ENCODE data around the gene SHPK. TPM values are rescaled to one million over a fixed set of nuclear protein-coding genes. Genes with fewer than 3 reads are reported as not detected.

Gene SHPK
- 10 to 100 TPM in 3 of 4 donors, 1 to 10 TPM in 1; 9.6 to 17.3 (median 14.7) TPM for polyA plus RNA-seq (ENCODE audit: insufficient read length in 4 of 4)

- DNase-seq (ENCODE audit: low read depth in 4 of 4, low spot score in 3 of 4) = peak; percentile 88 to 92 (median 90)
Observed at GRCh38 chr17:3636154-3636907, at the start of gene SHPK, which contains the start of gene CTNS. Gene SHPK (minus strand): TSS chr17:3636250. CDS start chr17:3636219, 31 bp downstream. Gene CTNS (plus strand): TSS chr17:3636760. CDS start chr17:3640207, 3,447 bp downstream.

DNA sequence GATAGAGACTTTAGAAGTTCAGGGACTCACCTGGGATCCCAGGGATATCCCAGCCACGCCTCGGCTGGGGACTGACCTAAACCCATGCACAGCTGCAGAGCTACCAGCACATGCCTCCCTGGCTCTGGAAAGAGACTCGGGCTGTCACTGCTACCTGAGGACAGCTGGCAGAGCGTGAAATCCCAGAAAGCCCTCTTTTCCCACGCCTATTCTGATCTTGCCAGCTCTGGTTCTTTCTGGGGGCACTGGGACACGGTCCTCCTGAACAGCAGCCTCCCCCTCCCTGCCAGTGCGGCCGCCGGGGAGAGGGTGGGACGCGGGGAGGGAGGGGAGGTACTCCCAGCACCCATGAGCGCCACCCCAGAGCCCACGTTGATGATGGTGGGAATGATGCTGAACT is 49.1 kb upstream of the SHPK start:
- DNase-seq (ENCODE audit: low read depth in 4 of 4, low spot score in 3 of 4) = no peak

- no peak for DNase-seq (ENCODE audit: low read depth in 4 of 4, low spot score in 3 of 4)
Observed at GRCh38 chr17:3683054-3683511, 47.0 kb upstream of the SHPK start.

DNA sequence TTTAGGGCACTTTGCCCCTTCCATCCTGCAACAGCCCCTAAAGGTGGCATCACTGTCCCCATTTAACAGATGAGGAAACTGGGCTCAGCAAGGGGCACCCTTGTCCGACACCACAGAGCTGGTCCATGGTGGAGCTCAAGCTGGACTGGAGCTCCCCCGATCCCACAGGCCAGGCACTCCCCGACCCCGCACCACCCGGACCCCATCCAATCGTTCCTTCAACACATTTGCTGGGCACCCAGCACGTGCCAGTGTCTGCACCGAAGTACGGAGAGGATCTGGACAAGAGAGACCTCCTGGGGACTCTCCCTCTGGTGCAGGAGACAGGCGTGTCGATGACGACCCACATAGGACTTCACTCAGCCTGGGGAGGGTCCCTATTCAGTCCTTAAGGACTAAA is 46.0 kb upstream of the SHPK start:
- no peak for DNase-seq (ENCODE audit: low read depth in 4 of 4, low spot score in 3 of 4)

DNA sequence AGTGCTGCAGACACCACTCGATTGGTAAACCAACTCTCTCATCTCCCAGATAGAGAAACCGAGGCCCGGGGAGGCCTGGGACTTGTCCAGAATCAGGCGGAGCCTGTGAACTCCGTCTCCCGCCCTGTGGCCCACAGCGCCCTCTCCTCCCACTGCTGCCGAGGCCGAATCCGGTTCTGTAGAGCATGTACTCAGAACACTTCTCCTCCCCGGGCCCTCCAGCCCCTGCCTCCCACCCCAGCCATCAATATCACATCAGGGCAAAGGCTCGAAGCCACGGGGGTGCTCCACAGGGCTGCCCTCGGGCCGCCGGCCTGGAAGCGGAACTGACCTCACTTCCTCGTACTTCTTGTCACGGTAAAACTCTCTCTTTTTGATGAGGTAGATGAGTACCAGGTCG is 45.5 kb upstream of the SHPK start:
- DNase-seq (ENCODE audit: low read depth in 4 of 4, low spot score in 3 of 4) = no peak

GRCh38 chr17:3681057-3681456 is 45.0 kb upstream of the SHPK start:
- DNase-seq (ENCODE audit: low read depth in 4 of 4, low spot score in 3 of 4) = no peak

GRCh38 chr17:3679531-3680126 is 43.6 kb upstream of the SHPK start:
- no peak for DNase-seq (ENCODE audit: low read depth in 4 of 4, low spot score in 3 of 4)

GRCh38 chr17:3678821-3679530 is 42.9 kb upstream of the SHPK start:
- no peak for DNase-seq (ENCODE audit: low read depth in 4 of 4, low spot score in 3 of 4)

DNA sequence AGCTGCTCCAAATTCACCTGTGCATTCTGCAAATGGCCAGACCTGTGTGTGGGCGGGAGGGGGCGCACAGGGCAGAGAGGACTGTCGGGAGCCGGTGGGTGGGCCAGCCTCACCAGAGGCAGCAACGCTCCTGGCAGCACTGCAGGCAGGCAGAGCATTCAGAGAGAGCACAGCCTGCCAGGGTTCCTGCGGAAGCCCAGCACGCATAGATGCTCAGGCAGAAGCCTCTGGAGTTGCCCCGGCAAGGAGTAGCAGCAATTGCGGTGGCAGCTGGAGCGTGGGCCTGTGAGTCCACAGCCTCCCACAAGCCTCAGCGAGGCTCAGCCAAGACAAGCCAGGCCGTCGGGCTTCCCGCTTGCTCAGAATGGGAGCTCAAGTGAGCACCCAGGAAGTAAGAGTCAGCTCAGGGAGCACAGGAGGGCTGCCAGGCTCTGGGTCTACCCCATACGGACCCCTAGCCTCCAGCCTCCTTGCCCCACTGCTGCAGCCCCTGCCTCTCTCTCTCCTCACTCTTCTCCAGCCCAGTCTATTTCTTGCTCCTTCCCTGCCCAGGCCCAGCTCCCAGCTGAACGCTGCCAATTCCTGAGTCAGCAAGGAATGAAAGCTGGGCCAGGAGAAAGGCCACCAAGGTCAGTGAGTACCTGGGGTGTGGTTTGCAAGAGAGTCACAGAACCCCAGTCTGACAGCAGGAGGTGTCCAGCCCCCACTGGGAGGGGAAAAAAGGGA is 42.2 kb upstream of the SHPK start:
- no peak for DNase-seq (ENCODE audit: low read depth in 4 of 4, low spot score in 3 of 4)

- no peak for DNase-seq (ENCODE audit: low read depth in 4 of 4, low spot score in 3 of 4)
Observed at GRCh38 chr17:3675886-3676285, 39.8 kb upstream of the SHPK start.

DNA sequence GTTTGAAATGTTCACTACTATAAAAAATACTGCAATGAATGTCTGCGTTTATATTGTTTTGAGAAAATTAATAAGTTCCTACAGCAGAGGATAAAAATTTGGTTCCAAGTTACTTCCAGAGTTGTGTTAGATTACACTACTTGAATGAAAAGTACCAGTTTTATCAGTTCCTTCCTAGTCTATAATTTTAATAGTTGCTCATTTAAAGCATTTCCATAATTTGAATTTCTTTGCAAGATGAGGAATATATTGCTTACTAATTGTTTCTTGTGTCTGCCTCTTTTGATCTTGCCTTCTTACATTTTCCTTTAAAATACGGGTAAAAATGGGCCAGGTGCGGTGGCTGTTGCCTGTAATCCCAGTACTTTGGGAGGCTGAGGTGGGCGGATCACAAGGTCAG is 36.5 kb upstream of the SHPK start:
- DNase-seq (ENCODE audit: low read depth in 4 of 4, low spot score in 3 of 4) = no peak

DNA sequence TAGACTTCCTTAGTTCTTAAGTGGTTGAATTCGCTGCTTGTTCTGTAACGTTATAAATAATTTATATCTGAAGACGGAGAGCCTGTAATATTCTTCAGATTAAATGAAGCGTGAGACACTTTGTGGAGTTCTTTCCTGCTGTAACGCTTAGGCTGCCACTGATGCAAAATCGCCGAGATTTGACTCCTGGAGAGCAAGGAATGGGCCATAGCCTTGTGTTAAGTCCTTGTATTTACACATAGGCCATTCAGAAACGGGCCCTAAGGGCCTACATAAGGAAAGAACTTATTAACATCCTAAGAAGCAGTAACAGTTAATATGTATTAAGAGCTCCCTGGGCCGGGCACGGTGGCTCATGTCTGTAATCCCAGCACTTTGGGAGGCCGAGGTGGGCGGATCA is 33.5 kb upstream of the SHPK start:
- DNase-seq (ENCODE audit: low read depth in 4 of 4, low spot score in 3 of 4) = no peak

GRCh38 chr17:3669085-3669347 is 33.0 kb upstream of the SHPK start:
- no peak for DNase-seq (ENCODE audit: low read depth in 4 of 4, low spot score in 3 of 4)

GRCh38 chr17:3668279-3669084 is 32.4 kb upstream of the SHPK start, which contains the start of the genes EMC6 and TAX1BP3:
Gene EMC6 (plus strand): TSS chr17:3668812. CDS start chr17:3669147, 335 bp downstream.
Gene TAX1BP3 (minus strand): TSS chr17:3668578. CDS start chr17:3668526, 52 bp downstream.
- DNase-seq (ENCODE audit: low read depth in 4 of 4, low spot score in 3 of 4) = peak; percentile 95 to 97 (median 96)

DNA sequence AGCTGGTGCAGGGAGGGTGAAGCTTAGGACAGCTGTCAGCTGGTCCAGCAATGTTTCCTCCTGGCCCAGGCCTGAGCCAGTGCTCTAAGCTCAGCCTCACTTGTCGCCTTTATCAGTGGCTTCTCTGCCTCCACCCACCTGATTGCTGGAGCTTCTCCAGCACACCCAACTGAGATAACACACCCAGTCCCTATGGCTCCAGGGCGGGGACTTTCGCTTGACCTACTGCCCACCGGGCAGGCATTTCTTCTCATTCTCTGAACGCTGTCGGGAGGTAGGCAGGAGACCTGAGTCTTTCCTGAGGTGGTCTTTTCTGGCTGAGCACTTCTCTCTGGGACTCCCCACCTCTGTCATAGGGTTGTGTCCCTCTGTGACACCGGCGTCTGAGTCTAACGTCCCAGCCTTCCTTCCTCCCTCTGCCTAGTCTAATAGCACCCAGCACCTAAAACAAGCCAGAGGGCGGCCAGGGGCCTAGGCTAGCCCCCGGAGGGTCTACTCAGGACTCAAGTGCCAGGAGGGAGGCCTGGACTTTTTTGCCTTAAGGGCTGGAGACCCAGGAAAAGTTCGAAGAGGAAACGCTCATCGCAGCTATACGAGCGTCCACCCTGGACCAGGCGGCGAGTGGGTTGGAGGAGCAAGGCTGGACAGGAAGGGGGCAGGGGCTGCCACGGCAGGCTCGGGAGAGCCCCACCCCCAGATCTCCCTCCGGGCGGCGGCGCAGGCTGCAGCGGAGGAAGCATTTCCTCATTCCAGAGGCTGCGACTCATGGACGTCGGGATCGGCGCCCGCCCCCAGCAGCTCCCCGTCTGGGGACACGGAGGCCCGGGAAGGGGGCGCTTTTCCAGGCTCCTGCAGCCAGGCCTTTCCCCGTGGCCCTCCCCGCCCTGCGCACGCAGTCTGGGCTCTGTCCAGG is 31.6 kb upstream of the SHPK start:
- peak; percentile 59 to 68 (median 66) for DNase-seq (ENCODE audit: low read depth in 4 of 4, low spot score in 3 of 4)

GRCh38 chr17:3666516-3666915 is 30.5 kb upstream of the SHPK start:
- DNase-seq (ENCODE audit: low read depth in 4 of 4, low spot score in 3 of 4) = no peak

DNA sequence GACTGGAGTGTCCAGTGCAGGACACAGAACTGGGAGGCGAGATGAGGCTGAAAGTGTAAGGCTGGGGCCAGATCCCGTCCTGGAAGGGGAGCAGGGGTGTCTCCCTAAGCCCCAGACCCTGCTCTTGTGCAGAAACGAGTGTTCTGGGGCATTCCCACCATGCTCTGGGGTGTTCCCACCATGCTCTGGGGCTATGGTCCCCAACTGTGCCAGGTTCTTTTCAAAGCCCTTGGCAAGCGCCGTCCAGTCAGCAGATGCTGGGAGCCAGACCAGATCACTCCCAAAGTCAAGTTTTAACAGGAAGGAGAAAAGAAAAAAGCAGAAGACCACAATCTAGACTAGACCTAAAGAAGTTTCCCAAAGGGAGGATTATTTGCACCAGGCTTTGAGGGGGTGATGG is 29.8 kb upstream of the SHPK start:
- DNase-seq (ENCODE audit: low read depth in 4 of 4, low spot score in 3 of 4) = no peak

DNA sequence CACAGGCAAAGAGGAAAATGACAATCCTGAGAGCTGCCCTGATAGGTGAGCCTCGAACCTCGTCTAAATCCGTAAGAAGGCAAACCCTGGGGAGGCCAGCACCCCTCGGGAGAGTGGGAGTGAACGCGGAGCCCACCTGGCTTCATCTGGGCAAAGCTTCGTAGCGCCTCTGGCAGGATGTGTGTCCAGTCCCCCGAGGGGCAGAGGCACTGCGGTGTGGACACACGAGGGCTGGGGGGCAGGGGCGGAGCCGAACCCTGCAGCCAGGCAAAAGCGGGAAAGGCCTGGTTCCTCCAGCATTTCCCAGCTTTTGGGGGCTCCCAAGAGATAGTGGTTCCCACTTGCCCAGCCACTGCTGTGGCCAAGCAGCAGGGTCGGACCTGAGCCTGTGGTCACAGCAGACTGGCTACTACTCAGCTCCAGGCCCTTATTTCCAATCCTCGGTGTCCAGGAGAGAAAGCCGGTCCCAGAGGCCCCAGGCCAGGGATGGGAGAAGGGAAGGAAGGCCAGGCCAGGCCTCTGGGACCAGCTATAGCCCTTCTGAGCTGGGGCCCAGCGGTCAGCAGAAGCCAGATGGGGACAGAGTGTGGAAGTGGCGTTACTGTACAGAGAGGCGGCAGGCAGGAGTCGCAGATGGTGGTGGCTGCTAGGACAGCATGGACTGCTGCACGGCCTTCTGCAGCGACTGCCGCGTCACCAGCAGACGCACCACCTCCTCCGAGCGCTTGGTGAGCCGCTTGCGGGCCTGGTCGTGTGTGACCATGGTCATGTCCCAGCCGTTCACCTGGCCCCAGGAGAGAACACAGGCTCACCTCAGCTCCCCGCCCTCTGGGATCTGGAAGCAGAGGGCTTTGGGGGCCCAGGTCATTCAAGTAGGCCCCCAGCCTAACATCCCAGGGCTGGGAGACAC is 27.3 kb upstream of the SHPK start:
- no peak for DNase-seq (ENCODE audit: low read depth in 4 of 4, low spot score in 3 of 4)

All from left renal pelvis (tissue), 4 donors.